HG02588 (cell line): ENCODE data around the gene RALGAPA2.
"Not testable (repeated sequence)": the region's sequence is repeated elsewhere in the genome, so short reads cannot be mapped to it uniquely, and the experiment has no call there.

Experiments
- ATAC-seq: cut with Tn5 transposase; IDR thresholded peaks from one replicate; pipeline ENCODE4 v1.9.1; 2021; ENCODE audit warnings: mild to moderate bottlenecking, moderate library complexity; ENCODE audit not compliant: unreplicated experiment

RALGAPA2 gene

GRCh38 chr20:20548527-20549266, 163.7 kb downstream of the RALGAPA2 start:
- ATAC-seq = no peak

DNA sequence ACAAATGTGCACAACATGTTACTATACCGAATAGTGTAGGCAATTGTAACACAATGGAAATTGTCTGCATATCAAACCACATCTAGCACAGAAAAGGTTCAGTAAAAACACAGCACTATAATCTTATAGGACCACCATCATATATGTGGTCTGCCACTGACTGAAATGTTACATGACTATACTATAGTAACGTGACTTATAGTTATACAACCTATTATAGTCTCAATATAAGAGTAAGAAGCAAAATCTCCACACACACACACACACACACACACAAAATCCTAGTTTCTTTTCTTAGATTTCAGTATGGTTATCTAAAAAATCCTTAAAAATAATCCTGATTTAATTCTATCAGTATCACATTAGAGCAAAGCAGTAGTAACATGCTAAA, 164.6 kb downstream of the RALGAPA2 start:
- ATAC-seq = no peak

DNA sequence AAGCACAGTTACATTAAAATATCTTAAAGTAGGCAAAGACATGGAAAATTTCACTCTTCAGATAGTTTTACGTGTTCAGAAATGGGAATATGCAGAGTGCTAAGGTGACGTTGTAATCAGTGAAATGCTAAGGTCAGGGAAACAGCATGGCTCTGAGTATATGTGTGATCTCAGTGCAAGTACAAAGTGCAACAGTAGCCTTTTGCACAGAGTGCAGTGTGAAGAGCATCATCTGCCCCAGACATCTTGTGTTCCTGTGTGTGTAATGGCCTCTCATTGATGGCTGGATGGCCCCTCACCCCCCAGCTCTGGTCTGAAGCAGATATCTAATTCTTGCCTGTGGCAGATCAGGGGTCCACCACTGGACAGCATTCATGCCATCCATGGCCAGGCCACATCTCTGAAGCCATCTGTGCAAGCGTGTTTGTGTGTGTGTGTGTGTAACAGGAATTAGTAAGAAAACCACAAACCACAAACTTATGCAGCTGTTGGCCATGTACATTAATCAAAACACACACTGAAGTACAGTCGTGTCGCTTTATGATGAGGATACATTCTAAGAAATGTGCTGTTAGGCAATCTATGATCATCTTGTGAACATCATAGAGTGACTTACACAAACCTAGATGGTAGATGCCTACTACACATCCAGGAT, 165.1 kb downstream of the RALGAPA2 start:
- ATAC-seq = no peak

GRCh38 chr20:20546402-20546801, 166.0 kb downstream of the RALGAPA2 start:
- no peak for ATAC-seq

- ATAC-seq = not testable (repeated sequence)
These were observed 169.1 kb downstream of the RALGAPA2 start for GRCh38 chr20:20543348-20543747.

DNA sequence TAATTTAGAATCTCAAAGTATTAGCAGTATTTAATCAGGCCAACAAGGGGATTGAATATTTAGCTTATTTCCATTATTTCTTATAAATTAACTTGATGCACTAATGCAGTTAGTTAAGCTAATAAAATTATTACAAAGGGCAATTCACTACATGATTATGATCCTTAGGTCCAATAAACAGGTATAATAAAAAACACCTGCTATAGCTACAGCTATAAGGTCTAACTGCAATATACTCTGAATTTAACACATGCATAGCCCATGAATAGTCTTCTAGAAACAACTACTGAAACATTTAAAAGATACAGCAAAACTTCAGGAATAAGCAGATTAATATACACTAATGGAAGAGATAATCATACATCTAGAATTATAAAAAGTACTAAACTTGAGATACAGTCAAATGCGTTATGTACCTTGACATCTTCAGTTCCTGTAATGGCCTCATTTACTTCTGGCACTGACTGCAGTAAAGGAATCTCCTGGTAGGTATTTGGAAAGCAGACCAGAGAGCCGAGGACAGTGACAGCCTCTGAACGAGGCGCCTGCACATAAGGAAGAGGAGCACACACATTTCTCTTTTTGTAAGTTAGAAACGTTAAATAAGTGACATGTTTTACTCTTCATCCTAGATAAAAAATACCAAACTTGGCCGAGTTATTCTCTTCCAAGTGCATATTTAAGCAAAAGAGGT, 176.1 kb downstream of the RALGAPA2 start:
- no peak for ATAC-seq

GRCh38 chr20:20535051-20535450, 177.4 kb downstream of the RALGAPA2 start:
- ATAC-seq = no peak

DNA sequence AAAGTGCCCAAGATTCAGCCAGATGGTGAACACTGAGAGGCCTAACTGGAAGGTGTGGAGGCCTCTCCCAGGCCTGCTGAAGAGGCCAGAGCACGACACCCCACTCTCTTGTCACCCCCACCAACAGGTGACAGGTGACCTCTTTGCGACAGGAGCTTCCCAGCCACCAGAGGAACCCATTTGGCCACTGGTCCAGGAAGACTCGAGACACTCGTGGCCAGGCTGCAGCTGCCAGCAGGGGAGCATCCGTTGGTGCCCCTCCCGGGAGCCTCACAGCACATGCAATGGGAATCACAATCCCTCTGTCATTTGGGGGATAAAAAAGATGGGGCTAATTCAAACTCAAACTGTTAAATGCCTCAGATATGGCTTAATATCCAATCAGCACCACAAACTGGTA, 181.2 kb downstream of the RALGAPA2 start:
- no peak for ATAC-seq

GRCh38 chr20:20530428-20531151, 181.9 kb downstream of the RALGAPA2 start:
- no peak for ATAC-seq

- ATAC-seq = no peak
These were observed 182.8 kb downstream of the RALGAPA2 start for GRCh38 chr20:20529597-20529996.

GRCh38 chr20:20528861-20529260, 183.6 kb downstream of the RALGAPA2 start:
- ATAC-seq = no peak

- ATAC-seq = no peak
These were observed 184.8 kb downstream of the RALGAPA2 start for GRCh38 chr20:20527661-20528060.

- ATAC-seq = no peak
These were observed 186.7 kb downstream of the RALGAPA2 start for GRCh38 chr20:20525756-20526155.

DNA sequence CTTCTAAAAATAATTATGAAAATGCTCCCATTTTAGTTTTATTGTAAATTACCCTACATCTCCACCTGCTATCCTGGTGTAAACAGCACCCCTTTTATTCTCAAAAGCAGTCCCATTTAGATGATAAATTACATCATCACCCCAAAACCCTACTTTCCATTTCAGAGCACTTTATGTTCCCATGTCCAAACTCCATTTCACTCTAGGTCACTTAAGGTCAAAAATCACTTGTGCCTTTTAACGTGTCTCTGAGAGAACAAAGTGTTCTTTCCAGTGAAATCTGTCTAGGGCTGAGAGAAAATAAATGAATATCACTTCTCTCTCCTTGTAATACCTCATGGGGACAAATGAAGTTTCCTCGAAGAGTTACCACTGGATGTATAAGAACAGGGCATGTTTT, 187.2 kb downstream of the RALGAPA2 start:
- ATAC-seq = no peak

DNA sequence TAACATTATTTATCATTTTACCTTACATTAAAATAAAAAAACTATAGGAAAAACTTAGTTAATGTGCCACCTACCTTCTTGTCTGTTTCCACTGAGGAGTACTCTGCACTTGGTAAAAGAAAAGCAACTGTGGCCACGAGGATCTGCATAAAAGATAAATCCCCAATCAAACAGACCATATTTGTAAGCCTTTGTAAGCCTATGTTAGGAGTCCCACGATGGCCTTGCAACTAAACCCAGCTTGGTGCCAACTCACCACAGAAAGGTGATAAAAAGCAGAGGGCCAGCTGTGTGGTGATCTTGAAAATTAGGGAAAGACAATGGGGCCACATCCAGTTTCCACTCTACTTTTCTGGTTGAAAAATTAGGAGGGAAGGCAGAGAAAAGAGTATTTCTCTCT, 187.7 kb downstream of the RALGAPA2 start:
- ATAC-seq = no peak

DNA sequence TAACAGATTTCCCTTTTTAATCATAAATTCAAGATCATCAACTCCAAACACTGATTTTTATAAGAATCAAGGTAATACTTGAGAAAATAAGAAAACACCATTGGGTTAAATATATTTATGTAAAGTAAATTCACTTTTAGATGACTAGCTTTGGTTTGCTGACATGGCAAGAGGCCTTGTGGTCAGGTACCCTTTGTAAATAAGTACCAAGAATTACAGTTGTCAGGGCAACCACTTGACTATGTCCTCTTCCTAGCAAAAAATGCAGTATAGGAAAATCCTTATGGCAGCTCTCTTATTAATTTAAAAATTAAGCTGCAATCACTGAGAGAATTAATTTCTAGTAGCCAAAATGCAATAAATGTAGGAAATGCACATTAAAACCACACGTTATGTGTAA, 190.7 kb downstream of the RALGAPA2 start:
- ATAC-seq = no peak

- ATAC-seq = no peak
These were observed 191.7 kb downstream of the RALGAPA2 start for GRCh38 chr20:20520776-20521175.

DNA sequence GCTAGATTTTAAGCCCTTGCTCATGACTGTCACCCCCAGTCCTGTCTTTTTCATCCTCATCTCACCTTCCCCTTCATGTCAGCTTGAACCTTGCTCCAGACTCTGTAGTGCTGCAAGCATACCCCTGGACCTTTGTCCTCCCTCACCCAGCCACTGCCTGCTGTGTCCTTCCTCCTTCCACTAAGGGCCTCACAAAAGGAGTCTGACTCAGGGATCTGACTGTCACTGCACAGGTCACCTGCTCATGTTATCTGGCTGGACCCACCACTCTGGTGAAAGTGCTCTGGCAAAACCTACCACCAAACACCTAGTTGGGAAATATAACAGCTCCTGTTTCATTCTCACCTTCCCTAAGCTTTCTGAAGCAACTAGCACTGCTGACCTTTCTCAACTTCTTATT, 193.2 kb downstream of the RALGAPA2 start:
- no peak for ATAC-seq

DNA sequence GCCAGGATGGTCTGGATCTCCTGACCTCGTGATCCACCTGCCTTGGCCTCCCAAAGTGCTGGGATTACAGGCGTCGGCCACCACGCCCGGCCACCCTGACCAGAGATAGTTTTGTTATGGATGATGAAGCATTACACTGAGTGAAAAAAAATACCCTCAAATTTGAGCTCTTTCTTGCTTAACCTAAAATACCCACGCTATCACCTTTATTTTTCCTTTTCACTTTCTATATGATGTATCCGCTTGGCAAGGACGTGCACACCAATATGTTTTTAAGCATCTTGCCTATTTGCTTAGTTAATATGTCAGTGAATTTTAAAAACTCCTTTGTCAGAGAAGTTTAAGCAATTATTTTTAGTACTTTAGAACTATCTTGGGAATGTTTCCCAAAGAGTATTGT, 194.2 kb downstream of the RALGAPA2 start:
- ATAC-seq = no peak

- ATAC-seq = no peak
These were observed 195.1 kb downstream of the RALGAPA2 start for GRCh38 chr20:20517296-20517695.

DNA sequence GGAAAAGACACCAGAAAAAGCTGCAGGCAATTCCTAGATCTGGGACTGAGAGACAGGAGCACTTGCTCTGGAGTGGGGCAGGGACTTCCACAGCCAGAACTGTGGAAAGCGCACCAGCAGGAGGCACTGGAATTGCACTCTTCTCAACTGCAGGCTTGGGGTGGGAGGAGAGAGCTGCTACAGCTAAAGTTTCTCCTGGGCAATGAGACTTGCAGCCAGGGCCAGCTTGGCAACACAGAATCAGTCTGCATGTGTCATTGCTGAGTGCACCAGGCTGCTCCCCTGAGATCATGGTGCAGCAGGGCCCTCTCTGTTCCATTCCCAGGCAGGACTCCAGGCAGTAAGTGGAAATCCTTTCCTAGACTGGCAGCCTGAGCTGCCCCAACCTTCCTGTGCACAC, 198.7 kb downstream of the RALGAPA2 start:
- ATAC-seq = no peak
